ENCODE results near the gene SLC5A11. TPM values are rescaled to one million over a fixed set of nuclear protein-coding genes. Genes with fewer than 3 reads are reported as not detected.

SLC5A11 gene
- total RNA-seq, 2 donors from 2014 or later, result not detected

DNA sequence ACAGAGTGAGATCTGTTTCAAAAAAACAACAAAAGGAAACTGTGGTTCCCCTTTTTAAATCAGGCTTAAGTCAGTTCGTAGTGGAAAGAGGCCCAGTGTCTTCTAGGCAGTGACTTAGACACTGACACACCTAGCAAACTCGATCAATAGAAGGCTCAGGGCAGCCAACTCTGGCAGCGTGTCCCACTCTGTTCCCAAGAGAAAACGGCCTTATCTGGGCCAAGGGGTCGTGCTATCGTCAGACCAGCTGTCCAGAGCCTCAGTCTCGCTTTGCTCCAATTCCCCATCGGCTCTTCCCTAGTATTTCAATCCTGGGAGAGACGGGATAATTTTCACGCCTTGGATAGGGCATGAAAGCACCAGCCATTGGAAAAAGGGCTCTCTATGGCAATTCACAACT is 72.9 kb downstream of the SLC5A11 start:
- no peak overlapping the region for H3K4me3 ChIP-seq
- H3K27ac ChIP-seq, result no peak overlapping the region
- H3K4me1 ChIP-seq, result no peaks in the 10 kb centered on the region
- TF ChIP-seq POLR2A (IDR thresholded peaks at IDR 0.05), result no peak
- TF ChIP-seq, protein P1, sequence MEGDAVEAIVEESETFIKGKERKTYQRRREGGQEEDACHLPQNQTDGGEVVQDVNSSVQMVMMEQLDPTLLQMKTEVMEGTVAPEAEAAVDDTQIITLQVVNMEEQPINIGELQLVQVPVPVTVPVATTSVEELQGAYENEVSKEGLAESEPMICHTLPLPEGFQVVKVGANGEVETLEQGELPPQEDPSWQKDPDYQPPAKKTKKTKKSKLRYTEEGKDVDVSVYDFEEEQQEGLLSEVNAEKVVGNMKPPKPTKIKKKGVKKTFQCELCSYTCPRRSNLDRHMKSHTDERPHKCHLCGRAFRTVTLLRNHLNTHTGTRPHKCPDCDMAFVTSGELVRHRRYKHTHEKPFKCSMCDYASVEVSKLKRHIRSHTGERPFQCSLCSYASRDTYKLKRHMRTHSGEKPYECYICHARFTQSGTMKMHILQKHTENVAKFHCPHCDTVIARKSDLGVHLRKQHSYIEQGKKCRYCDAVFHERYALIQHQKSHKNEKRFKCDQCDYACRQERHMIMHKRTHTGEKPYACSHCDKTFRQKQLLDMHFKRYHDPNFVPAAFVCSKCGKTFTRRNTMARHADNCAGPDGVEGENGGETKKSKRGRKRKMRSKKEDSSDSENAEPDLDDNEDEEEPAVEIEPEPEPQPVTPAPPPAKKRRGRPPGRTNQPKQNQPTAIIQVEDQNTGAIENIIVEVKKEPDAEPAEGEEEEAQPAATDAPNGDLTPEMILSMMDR (IDR thresholded peaks at IDR 0.05), result no peak
- intact Hi-C loops (cut with DNase I), result no loop called here
- no peaks in the 10 kb centered on the region for H3K9me3 ChIP-seq
- ATAC-seq, result no peak
- no peak for DNase-seq
- H3K36me3 ChIP-seq (replicated peaks in 1 of 2; ENCODE audit: insufficient read depth in 1 of 2, low read depth in 2 of 2), result peaks cover 6 to 10% of the 10 kb centered on the region in 2 donors
- no peaks in the 10 kb centered on the region for H3K27me3 ChIP-seq
- WGBS, 2 donors, result 89 to 90% methylated on average over 10 of the region's 10 CpGs

DNA sequence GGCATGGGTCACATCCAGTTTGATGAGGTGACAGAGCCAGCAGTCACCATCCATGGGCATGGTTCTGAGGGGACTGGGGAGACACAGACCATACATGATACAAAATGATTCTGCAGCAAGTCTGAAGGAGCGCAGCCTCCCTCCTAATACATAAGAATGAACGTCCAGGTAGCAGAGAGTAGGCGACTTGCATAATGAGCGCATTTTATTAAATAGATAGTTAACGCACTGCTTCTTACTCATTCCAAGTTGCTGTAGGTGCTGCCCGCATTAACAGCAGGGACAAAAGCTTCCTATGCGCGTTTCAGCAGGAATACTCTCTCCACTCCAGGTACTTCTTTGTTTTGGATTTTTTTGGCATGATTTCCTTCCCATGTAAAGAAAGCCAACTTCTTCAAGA is 73.8 kb downstream of the SLC5A11 start:
- intact Hi-C loops (cut with DNase I), result no loop called here
- H3K27me3 ChIP-seq, result no peaks in the 10 kb centered on the region
- WGBS, 2 donors, result 92% methylated on average over 8 of the region's 8 CpGs
- H3K4me3 ChIP-seq, result no peak overlapping the region
- H3K9me3 ChIP-seq, result no peaks in the 10 kb centered on the region
- H3K27ac ChIP-seq, result no peak overlapping the region
- no peak for ATAC-seq
- DNase-seq, result no peak
- H3K4me1 ChIP-seq, result no peaks in the 10 kb centered on the region
- TF ChIP-seq, protein P1 (IDR thresholded peaks at IDR 0.05), result no peak
- TF ChIP-seq POLR2A (IDR thresholded peaks at IDR 0.05), result no peak
- H3K36me3 ChIP-seq (replicated peaks in 1 of 2; ENCODE audit: insufficient read depth in 1 of 2, low read depth in 2 of 2), result peaks cover 6 to 13% of the 10 kb centered on the region in 2 donors

DNA sequence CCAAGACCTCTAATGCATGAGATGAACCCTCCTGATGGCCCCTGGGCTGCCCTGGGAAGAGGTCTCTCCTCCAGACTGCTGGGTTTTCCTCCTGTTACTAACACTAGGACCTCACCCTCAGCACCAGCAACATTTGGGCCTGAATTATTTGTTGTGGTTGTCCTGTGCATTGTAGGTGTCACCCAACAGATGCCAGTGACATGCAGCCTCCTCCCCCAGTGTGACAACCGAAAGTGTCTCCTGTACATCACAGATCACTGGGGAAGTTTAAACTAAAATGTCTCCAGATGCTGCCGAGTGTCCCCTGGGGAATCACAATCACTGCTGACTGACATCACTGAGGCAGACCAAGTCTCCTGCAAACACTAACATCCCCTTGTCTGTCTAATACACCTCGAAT is 74.8 kb downstream of the SLC5A11 start:
- TF ChIP-seq POLR2A (IDR thresholded peaks at IDR 0.05), result no peak
- TF ChIP-seq, protein P1 (IDR thresholded peaks at IDR 0.05), result no peak
- Histone ChIP-seq H3K4me1 (no peaks in the 10 kb centered on the region), H3K36me3 (replicated peaks in 1 of 2; ENCODE audit: insufficient read depth in 1 of 2, low read depth in 2 of 2) (peaks cover 6 to 13% of the 10 kb centered on the region in 2 donors), H3K27ac (no peak overlapping the region), H3K9me3 (no peaks in the 10 kb centered on the region), H3K27me3 (no peaks in the 10 kb centered on the region), H3K4me3 (no peak overlapping the region)
- no peak for DNase-seq
- intact Hi-C loops (cut with DNase I), result no loop called here
- 83 to 93% methylated on average over 3 of the region's 3 CpGs for WGBS, 2 donors
- ATAC-seq, result no peak

DNA sequence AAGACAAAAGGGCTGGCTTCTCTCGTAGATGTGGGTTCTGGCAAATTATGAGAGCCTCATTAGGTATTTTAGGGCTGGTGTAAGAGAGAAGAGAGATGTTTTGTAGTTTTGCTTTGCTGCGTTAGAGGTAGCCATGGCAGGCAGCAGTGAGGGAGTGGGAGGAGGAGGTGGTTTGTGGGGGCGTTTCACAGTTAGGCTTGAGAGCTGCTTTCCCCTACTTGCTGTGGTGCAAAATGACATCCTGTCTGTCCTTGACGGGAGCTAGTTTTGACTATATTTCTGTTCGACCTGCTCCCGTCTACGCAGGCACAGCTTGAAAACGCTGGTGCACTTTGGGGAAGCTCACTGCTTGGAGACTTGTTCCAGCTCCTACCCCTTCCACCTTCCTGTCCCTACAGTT is 75.5 kb downstream of the SLC5A11 start:
- no peaks in the 10 kb centered on the region for H3K27me3 ChIP-seq
- no peak for DNase-seq
- H3K4me1 ChIP-seq, result no peaks in the 10 kb centered on the region
- intact Hi-C loops (cut with DNase I), result no loop called here
- TF ChIP-seq, protein P1 (IDR thresholded peaks at IDR 0.05), result no peak
- TF ChIP-seq POLR2A (IDR thresholded peaks at IDR 0.05), result no peak
- H3K27ac ChIP-seq, result no peak overlapping the region
- WGBS, 2 donors, result 88 to 90% methylated on average over 8 of the region's 8 CpGs
- peaks cover 6 to 13% of the 10 kb centered on the region in 2 donors for H3K36me3 ChIP-seq (replicated peaks in 1 of 2; ENCODE audit: insufficient read depth in 1 of 2, low read depth in 2 of 2)
- H3K9me3 ChIP-seq, result no peaks in the 10 kb centered on the region
- no peak overlapping the region for H3K4me3 ChIP-seq
- no peak for ATAC-seq

DNA sequence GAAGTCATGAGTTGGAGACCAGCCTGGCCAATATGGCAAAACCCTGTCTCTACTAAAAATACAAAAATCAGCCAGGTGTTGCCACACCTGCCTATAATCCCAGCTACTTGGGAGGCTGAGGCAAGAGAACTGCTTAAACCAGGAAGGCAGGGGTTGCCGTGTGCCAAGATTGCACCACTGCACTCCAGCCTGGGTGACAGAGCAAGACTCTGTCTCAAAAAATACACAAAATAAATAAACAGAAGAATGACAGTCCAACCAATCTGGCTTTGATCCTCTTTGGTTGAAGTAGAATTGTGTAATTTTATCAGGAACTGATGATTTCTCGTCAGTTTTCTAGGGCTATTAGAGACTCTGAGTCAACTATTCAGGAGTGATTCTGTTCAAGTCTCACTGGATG is 79.4 kb downstream of the SLC5A11 start:
- H3K27ac ChIP-seq, result no peak overlapping the region
- peaks cover under 1 to 13% of the 10 kb centered on the region in 2 donors for H3K36me3 ChIP-seq (replicated peaks in 1 of 2; ENCODE audit: insufficient read depth in 1 of 2, low read depth in 2 of 2)
- no peaks in the 10 kb centered on the region for H3K4me1 ChIP-seq
- WGBS, 2 donors, result 85 to 88% methylated on average over 2 of the region's 2 CpGs
- H3K9me3 ChIP-seq, result no peaks in the 10 kb centered on the region
- DNase-seq, result no peak
- intact Hi-C loops (cut with DNase I), result no loop called here
- H3K4me3 ChIP-seq, result no peak overlapping the region
- ATAC-seq, result no peak
- H3K27me3 ChIP-seq, result no peaks in the 10 kb centered on the region
- TF ChIP-seq, protein P1 (IDR thresholded peaks at IDR 0.05), result no peak
- no peak for TF ChIP-seq POLR2A (IDR thresholded peaks at IDR 0.05)

Data from body of pancreas (tissue), 4 donors.